ENCODE results near the gene NKAIN2.
"Not testable (repeated sequence)": the region's sequence is repeated elsewhere in the genome, so short reads cannot be mapped to it uniquely, and the experiment has no call there.

Gene NKAIN2

DNA sequence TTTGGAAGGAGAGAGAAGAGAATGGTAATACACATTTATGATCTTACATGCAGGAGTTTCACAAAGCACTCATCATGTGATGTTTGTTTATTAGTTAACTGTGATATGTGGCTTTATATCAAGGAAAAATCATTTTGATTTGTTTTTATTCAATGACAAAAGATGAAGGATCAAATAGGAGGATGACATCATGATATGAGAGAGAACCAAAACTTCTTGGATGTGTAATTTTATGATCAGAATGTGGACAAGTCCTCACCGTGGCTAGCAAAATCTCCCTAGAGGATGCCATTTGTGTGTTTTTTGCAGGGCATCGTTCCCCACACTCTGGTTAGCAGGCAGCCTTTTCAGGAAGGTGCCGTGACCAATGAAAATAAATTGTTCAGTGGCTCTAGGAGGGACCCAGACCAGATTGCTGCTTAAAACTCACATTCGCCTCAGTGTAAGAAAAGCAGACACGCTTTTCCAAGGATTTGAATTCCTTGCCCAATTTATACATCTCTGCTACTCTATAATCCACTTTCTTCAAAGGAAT is 552.7 kb downstream of the NKAIN2 start:
- no peak for DNase-seq

DNA sequence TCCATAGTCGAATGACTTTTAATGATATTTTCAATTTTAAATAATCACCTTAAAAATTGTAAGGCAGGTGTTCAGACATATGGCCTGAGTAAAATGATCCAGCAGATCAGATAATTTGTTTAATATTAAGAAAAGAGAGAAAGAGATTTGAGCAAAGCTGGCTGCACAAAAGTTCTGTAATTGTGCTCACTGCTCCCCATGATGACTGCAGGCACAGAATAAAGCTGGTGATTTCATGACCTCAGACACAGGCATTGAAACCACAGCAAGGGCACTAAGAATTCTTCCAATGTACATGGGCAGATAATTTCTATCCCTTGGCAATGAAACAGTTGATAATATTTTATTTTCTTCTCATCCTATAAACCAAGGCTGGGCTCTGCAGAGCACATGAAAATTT is 553.1 kb downstream of the NKAIN2 start:
- DNase-seq = no peak

DNA sequence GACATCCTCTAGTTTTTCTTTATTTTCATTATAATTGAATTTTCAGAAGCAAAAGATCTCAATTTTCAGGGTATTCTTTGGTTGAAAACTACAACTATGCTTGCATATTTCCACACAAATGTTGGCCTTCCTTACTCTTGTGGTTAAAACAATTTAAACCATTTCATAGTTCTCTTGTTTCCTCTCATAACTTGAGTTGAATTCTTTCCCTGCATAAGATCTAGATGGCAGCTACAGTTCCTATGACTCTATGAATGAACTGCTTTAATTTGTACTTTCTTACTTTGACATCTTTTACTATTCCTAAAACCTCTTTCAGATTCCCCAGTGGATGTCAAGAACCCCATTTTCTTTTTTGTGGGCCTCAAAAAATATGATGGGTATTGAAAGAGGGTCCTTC is 564.5 kb downstream of the NKAIN2 start:
- DNase-seq = no peak

DNA sequence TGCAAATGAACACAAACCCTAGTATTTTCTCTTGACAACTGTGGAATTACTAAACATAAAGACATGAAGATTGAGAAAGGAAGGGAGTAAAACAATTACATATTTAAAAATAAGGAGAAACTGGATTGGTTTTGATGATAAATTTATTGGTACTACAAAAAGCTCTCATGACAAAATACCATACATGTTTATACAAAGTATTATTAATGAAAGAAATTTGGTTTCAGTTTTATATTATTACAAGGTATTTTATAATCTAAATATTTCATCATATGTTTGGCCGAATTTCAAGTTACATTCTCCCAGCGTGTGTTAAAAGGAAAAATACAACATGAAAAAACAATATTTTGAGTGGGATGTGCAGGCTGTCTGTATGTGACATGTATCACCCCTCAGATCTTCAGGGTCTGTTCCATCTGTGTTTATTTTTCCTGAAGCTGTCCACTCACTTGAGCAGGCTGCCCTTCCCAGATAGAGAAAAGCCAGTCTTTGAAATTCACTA is 568.4 kb downstream of the NKAIN2 start:
- DNase-seq = no peak

DNA sequence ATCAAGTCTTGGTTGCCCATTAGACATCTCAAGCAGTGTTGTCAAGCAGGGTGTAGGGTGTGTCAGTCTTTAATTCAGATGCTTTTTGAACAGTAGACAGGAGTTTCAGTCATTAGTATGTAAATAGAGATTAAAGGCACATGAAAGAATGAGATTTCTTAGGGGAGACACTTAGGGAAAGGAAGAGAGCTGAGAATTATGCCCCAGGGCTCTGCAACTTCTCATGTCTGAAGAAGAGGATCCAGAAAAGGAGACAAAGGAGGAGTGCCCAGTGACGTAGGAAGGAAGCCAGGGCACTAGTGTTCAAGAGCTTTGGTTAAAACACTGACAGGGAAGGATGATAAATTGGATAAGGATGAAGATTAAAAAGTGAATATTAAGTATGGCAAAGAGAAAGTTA is 569.7 kb downstream of the NKAIN2 start:
- DNase-seq = no peak

DNA sequence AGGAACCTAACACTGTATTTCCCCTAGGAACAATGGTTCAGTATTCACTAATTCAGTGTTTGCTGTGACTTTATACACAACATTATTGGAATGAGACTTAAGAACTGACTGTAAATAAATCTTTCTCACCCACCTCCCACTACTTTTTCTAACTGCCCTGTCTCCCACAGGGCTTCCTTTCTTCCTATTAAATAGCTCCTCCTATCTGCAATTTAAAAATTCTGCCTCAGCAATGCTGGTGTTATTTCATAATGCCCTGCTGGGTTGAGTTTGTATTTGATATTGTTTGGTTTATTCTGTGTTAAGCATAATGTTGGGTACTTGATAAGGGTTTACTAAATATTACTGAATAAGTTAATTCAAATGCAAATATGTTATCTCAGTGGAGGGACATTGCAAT is 585.5 kb downstream of the NKAIN2 start:
- no peak for DNase-seq

DNA sequence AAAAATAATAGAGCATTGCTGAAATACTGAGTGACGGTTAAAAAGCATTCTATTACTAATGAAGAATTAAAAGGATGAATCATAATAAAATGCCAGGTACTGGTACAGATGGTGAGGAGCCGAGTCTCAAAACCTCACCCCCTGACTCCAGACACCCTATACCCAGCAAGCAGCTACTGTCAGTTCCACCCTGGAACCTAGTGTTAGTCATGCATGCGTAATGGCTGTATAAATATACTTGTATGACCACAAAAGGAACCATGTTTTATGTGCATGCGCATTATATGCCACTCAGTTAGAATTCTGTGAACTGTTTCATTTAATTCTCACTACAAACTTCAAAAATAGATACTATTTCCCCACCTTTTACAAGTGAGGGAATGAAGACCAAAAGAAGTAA is 589.9 kb downstream of the NKAIN2 start:
- DNase-seq = no peak

DNA sequence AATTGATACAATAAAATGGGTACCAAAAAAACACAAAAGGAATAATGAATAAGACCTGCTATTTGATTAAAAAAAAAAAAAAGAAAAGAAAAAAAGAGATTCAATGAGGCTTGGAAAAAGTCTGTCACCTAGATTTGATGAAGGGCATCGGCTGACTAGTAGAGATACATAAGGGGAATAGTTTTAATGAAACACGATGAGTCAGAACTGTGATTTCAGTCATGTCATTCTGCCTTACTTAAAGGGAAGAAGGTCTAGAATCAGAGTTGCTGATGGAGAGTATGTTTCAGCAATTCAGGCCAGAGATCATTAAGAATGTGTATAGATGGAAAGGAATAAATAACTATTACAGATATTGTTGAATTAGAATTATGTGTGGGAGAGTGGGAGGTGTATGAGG is 592.7 kb downstream of the NKAIN2 start:
- no peak for DNase-seq

DNA sequence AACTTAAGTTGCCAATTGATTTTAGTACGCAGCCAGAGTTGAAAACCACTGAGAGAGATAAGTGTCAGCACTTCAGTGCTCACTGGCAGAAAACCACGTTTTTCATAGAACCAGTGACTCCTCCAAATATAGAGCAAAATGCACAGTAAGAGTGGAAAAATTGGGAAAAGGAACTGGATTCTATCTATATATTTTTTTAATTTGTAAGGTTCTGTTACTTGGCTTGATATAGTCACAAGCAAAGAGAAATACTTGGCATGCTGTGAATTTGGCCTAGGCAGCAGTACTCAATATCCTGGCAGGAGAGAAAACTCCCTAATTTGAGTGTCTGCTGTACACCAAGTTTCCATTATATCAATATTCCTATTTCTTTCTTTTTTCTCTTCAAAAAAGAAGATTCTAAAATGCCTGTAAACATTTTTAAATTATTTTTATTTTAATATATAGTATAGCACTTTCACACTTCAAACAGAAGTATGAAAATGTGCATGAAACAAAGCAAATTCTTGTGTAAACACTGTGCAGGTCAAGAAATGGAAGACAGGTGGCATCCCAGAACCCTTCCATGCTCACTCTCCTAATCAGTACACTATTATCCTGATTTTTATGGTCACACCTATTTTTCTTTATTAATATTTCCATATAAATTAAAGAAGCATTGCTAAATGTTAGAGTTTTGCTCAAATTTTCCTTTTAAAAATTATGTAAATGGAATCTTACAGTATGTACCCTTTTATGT is 596.8 kb downstream of the NKAIN2 start:
- DNase-seq = no peak

DNA sequence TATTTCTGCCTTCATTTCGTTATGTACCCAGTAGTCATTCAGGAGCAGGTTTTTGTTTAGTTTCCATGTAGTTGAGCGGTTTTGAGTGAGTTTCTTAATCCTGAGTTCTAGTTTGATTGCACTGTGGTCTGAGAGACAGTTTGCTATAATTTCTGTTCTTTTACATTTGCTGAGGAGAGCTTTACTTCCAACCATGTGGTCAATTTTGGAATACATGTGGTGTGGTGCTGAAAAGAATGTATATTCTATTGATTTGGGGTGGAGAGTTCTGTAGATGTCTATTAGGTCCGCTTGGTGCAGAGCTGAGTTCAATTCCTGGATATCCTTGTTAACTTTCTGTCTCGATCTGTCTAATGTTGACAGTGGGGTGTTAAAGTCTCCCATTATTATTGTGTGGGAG is 606.8 kb downstream of the NKAIN2 start:
- DNase-seq = not testable (repeated sequence)

DNA sequence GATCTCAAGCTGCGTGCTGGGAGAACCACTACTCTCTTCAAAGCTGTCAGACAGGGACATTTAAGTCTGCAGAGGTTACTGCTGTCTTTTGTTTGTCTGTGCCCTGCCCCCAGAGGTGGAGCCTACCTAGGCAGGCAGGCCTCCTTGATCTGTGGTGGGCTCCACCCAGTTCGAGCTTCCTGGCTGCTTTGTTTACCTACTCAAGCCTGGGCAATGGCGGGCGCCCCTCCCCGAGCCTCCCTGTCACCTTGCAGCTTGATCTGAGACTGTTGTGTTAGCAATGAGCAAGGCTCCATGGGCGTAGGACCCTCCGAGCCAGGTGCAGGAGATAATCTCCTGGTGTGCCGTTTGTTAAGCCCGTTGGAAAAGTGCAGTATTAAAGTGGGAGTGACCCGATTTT is 609.0 kb downstream of the NKAIN2 start:
- DNase-seq = not testable (repeated sequence)

DNA sequence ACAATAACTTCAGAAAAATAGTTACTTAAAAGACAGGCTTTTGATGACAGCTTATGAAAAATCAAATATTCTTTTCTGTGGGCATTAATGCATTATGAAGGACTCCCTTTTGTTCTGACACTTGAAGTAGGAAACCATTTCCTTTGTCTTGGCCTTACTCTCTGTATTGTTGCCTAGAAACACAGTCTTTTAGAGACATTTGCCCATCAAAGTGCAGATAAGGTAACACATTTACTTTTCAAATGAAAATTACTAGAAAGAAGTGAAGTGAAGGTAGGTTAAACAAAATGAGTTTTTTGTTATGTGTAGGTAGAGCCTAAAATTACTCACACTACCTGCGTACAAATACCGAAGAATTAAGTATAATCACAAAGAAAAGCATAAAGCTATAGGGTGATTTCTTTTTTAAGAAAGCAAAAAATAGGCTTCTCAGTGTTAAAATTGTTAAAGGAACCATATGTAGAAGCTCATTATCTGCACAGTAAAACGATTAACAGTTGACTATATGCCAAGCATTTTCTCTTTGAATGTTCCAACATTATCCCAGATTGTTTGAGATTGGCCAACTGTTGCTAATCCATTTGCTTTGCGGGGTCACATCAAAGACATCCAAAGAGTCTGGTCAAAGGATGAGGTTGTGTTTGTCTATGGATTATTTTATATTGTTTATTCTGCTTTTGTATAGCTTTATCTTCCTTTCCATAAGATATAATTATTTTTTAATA is 616.6 kb downstream of the NKAIN2 start:
- DNase-seq = no peak

DNA sequence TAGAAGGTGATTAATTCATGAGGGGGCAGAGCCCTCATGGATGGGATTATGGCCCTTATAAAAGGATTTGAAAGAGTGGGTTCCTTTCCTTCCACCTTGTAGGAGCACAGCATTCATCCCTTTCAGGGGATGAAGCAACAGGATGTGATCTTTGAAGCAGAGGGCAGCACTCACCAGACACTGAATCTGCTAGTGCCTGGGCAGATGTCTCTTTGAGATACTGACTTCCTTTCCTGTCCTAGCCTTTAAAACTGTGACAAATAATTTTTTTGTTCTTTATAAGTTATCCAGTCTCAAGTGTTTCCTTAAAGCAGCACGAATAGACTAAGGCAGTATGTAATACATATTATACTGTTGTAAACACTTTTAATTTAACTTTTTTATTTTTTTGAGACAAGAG is 620.0 kb downstream of the NKAIN2 start:
- no peak for DNase-seq

DNA sequence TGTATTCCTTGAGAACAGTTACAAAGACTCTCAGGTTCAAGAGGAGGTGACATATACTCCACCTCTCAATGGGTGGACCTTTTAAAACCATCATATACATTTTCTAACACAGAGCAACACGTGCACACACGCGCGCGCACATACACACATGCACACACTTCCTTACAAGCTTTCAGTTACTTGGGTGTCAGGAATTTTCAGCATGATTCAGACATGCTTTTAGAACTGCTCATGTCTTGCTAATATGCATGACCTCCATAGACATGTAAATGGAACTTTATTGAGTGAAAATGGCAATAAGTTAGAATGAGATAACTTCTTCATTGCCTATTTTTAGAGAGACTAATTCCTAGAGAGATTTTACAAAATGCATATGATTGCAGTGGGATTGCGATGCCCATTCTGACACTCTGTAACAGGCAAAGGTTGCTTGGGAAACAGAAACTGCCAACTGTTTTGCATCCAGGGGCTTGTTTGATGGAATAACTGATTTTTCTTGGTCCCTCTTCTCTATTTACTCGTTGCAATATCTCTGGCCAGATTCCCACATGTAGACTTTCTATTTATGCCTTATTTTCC is 627.2 kb downstream of the NKAIN2 start:
- no peak for DNase-seq

DNA sequence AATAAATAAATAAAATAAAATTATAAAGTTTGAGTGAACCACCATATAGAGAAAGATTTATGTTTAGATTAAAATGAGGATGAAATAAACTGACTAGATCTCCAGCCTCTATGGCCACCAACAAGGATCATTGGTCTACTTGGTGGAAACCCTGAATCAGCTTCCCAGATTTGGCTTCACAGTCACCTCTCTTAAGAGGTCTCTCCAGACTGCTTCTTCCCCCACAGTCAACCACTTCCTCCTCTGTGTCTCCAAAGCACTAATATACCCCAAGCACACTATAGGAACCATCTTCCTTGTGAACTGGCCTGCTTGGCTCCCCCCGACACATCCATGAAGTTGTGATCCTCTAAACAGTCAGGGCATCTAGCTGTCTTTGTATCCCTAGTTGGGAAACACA is 629.0 kb downstream of the NKAIN2 start:
- peak; percentile 34 for DNase-seq

DNA sequence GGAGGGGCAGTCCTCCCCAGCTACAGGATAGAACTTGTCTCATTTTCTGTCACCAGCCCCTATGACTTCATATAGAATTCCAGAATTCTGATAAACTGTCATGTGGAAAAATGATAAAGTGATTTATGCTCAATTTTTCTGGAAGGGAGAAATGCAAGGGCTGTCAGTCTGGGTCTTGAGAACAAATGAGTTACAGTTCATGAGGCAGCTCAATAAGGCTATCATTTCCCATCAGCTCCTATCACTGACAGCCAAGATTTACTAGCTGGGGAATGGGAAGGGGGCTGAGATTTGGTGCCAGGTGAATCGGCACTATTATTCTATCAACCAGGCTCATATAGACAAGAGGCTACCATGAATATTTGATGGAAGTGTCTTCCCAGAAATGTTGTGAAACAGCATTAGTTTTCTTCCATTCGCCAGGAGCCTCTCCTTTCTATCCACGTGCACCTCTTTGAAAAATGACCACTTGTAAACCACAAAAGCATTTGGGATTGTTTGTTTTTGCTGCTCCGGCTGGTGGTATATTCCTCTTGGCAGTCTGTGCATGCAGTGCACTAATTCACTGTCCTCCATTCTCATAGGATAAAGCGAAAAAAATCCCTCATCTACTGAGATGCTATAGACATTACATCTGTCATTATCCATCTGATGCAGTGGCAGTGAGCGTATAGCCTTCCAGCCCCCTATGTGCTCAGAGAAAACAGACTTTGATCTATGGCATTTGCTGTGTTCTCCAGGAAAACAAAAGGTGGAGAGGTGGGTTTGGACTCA is 629.9 kb downstream of the NKAIN2 start:
- DNase-seq = no peak

DNA sequence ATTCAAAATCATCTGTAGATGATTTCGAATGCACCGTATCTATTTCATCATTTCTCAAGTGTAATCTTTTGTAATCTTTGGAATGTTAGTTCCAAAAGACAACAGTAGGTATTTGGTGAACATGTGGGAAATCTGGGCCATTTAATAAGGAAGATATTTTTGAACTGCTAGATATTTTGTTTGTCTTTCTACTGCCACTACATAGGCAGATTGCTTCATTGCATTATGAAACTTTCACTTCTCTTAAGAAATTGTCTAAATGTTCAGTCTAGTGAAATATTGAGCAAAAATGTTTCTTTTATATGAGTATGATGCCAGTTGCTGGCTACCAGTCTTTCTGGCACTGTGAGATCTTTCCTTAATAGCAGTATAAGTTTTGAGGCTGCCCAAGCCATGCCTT is 630.8 kb downstream of the NKAIN2 start:
- peak; percentile 68 for DNase-seq

DNA sequence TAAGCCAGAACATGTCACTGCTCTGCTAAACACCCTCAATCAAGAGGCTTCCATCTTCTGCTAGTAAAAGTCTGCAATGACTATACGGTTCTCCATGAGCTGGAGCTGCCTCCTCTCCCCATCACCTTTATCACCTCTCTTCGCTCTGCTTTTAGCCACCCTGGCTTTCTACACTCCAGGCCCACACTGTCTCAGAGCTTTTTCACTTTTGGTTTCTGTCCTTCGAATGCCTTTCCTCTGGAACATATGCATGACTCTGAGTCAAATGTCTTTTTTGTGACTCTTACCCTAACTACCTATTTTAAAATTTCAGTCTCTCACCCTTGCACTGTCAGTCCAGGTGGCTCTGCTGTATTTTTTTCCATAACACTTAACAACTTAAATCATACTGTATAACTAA is 633.1 kb downstream of the NKAIN2 start:
- DNase-seq = peak; percentile 37

DNA sequence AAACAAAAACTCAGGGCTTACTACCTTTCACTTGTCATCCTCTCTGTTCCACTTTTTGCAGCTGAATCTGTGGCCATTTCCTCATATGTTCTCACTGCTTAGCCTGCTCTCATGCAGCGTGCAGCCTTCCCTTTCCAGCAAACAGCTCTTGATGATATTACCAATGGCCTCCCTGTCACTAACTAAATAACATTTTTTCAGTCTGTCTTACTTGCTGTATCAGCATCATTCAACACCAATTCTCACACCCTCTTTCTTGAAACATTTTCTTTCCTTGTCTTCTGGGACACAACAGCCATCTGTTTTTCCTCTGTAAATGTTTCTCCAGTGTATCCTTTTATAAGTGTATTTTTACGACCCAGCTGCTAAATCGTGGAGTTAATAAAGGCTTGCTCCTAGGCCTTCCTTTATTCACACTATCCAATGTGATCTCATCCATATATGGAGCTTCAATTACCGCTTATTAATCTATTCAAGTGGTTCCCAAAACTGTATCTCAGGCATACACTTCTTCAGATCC is 634.9 kb downstream of the NKAIN2 start:
- peak; percentile 9 for DNase-seq

DNA sequence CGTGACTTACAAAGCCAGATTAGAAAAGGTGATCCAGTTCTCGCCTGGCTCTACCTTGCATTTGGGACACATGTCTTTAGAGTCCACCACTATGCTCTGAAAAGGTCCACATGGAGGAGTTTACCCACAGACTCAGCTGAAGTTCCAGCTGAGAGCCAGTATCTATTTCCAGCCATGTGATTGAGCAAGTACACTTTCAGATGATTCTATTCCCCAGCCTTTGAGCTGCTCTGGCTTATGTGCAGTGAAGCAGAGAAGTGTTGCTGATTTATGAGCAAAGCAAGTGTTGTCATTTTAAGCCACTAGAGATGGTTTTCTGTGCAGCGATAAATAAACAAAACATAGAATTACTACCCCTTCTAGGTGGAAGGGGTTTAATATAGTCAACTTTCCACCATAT is 637.8 kb downstream of the NKAIN2 start:
- no peak for DNase-seq

DNA sequence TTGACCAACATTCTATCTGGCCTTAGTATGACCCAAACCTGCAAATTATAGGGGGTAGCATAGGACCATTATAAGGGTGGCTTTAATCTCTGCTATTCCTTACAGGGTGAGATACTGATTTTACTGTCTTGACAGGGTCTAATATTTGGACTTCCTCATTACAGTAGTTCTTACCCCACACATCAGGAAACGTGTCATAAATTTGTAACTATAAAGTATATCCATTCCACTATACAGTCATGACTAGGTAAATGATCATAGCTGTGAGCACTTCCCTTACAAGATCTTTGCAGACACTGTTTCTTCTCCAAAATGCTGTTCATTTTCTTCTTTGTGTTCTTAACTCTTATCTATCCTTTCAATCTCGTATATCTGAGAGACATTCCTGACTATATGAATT is 639.9 kb downstream of the NKAIN2 start:
- no peak for DNase-seq

DNA sequence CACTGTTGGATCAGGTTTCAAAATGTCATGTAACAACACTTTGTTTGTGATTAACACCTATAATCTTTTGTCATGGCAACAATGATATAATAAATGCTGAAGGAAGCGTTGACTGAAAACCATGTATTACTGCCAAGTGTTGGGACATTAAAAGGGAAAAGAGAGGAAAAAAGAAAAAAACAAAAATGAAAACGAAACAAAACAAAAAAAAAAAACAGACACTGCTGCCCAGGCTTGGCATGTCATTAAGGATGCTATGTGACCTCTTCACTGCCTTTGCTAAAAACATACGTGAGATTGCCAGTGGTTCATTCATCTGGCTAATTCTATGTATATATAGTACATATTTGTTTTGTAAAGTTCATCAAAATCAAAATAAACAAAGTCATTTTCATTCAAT is 641.9 kb downstream of the NKAIN2 start:
- no peak for DNase-seq

DNA sequence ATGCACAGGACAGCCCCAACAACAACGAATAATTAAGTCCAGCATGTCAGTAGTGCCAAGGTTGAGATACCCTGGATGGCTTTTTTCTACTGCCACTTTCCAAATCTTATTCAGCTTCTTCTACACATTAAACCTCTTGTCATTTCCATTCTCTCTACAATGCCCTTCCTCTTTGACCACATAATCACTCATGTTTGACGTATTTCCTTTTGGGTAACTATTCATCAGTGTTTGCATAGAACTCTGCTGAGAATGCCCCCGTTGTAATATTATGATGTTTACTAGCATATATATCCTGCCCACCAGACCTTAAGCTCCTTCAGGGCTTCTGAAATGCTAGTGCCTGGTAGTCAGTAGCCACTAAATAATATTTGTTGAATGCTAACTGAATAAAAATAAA is 643.3 kb downstream of the NKAIN2 start:
- DNase-seq = no peak
